Fibroblast of lung (primary cell): ENCODE data around the gene NDUFV1.

Experiments
- CTCF ChIP-seq, 2 donors: IDR thresholded peaks in 1 of 2; conservative IDR thresholded peaks in 1 of 2; 1 replicate in 1 of 2; 2 replicates in 1 of 2; pipeline ENCODE4 v1.5.1; 2011 to 2012; ENCODE audit warnings: low read length in 2 of 2, control low read depth in 1 of 2, inconsistent platforms in 1 of 2, low read depth in 1 of 2, mild to moderate bottlenecking in 1 of 2
- EZH2 ChIP-seq: IDR thresholded peaks from 2 replicates; pipeline ENCODE4 v1.5.1; 2012; ENCODE audit warnings: low read length, control low read depth, mild to moderate bottlenecking; ENCODE audit errors: missing control alignments

- TF ChIP-seq CTCF (conservative IDR thresholded peaks at IDR 0.05 in 1 of 2, IDR thresholded peaks at IDR 0.05 in 1 of 2; ENCODE audit: low read depth in 1 of 2, low read length in 2 of 2): no peak
- TF ChIP-seq EZH2: no peak
These were observed 13.7 kb upstream of the NDUFV1 start for GRCh38 chr11:67592880-67593564.
